GM12878 (cell line): ENCODE measurements around the gene HYI. TPM values are rescaled to one million over a fixed set of nuclear protein-coding genes. Genes with fewer than 3 reads are reported as not detected.

ENCODE experiments used
- ATAC-seq: fragments of 200-7000 bp; cut with Tn5 transposase; 3 replicates; pipeline ENCODE4 v1.9.1; 2020; ENCODE audit warnings: mild to moderate bottlenecking, moderate library complexity
- BruUV-seq: library from RNA; stranded (reverse); fragments of 400-500 nt; replicated peaks from 2 replicates; lab custom pipeline; 2021; lab: Mats Ljungman, UMichigan
- CTCF ChIA-PET: fragments of 300-600 bp; sonication (Branson Sonifier 250); formaldehyde crosslinking; extraction: SDS; loops from one replicate; lab custom pipeline; 2021; ENCODE audit warnings: inconsistent platforms; lab: Yijun Ruan, JAX
- POLR2A ChIA-PET: fragments of 350-600 bp; formaldehyde crosslinking; extraction: SDS; loops from one replicate; lab custom pipeline; 2021; ENCODE audit warnings: inconsistent platforms; lab: Charles Lee
- RAD21 ChIA-PET: fragments of 300-600 bp; sonication (Branson Sonifier 250); formaldehyde crosslinking; loops from one replicate; lab custom pipeline; 2023; ENCODE audit warnings: antibody characterized with exemption; ENCODE audit not compliant: unreplicated experiment; lab: Charles Lee
- SMC1A ChIA-PET: fragments of 300-600 bp; sonication (Branson Sonifier 250); formaldehyde crosslinking; loops from one replicate; lab custom pipeline; 2023; ENCODE audit not compliant: unreplicated experiment, uncharacterized antibody; lab: Charles Lee
- DNase-seq: peaks from one replicate; pipeline ENCODE4 v3.0.0-alpha.2; 2011; ENCODE audit warnings: low read depth, low spot score
- FAIRE-seq: peaks from 3 replicates; lab custom pipeline; 2011; peaks lifted over from hg19 to GRCh38; lab: Jason Lieb, UNC
- H2AFZ ChIP-seq: 2 replicates; pipeline ENCODE4 v1.6.0; 2011; ENCODE audit warnings: low read depth, low read length, control low read depth; ENCODE audit not compliant: control insufficient read depth
- H3K27ac ChIP-seq: 2 replicates; pipeline ENCODE4 v1.5.1; 2011; ENCODE audit warnings: control low read depth; ENCODE audit not compliant: control insufficient read depth, insufficient read depth
- H3K27me3 ChIP-seq, 2 experiments: replicated peaks in 1 of 2; 2 replicates each; pipeline versions ENCODE4 v1.6.0 to v1.6.1; 2011; ENCODE audit warnings: low read length in 1 of 2; ENCODE audit not compliant: control insufficient read depth in 2 of 2, insufficient read depth in 2 of 2
- H3K36me3 ChIP-seq, 2 experiments: 2 replicates each; pipeline ENCODE4 v1.5.1; 2011; ENCODE audit warnings: low read length in 1 of 2; ENCODE audit not compliant: control insufficient read depth in 2 of 2, insufficient read depth in 2 of 2
- H3K4me1 ChIP-seq: 2 replicates; pipeline ENCODE4 v1.6.1; 2011; ENCODE audit warnings: mild to moderate bottlenecking, low read length, moderate library complexity, mixed read lengths; ENCODE audit not compliant: control insufficient read depth, insufficient read depth
- H3K4me2 ChIP-seq: 2 replicates; pipeline ENCODE4 v1.6.0; 2011; ENCODE audit warnings: control low read depth; ENCODE audit not compliant: control insufficient read depth, insufficient read depth
- H3K4me3 ChIP-seq: fragments of 200-600 bp; sonication (generic); 2 replicates; pipeline ENCODE4 v1.5.1; 2016
- H3K79me2 ChIP-seq: 2 replicates; pipeline ENCODE4 v1.6.0; 2011; ENCODE audit warnings: low read length; ENCODE audit not compliant: control insufficient read depth, insufficient read depth
- H3K9ac ChIP-seq: 2 replicates; pipeline ENCODE4 v1.8.0; 2011; ENCODE audit warnings: low read length, control low read depth, mixed read lengths; ENCODE audit not compliant: control insufficient read depth, insufficient read depth
- H3K9me3 ChIP-seq: replicated peaks from 3 replicates; pipeline ENCODE4 v1.5.1; 2011; ENCODE audit warnings: mild to moderate bottlenecking, low read length; ENCODE audit not compliant: control insufficient read depth, insufficient read depth
- H4K20me1 ChIP-seq: 2 replicates; pipeline ENCODE4 v1.6.0; 2011; ENCODE audit not compliant: control insufficient read depth, insufficient read depth
- ATF7 ChIP-seq: fragments of 450-650 bp; IDR thresholded peaks from 2 replicates; pipeline ENCODE4 v1.6.1; 2016; ENCODE audit warnings: low read depth, mild to moderate bottlenecking
- FOXK2 ChIP-seq: fragments of 450-650 bp; IDR thresholded peaks from 2 replicates; pipeline ENCODE4 v1.6.1; 2017; ENCODE audit warnings: mild to moderate bottlenecking, moderate library complexity
- NR2F1 ChIP-seq: fragments of 450-650 bp; conservative IDR thresholded peaks from 2 replicates; pipeline ENCODE4 v1.6.1; 2017; ENCODE audit warnings: mild to moderate bottlenecking
- POLR2A ChIP-seq: IDR thresholded peaks from 2 replicates; pipeline ENCODE4 v1.6.1; 2011; ENCODE audit warnings: low read depth, mild to moderate bottlenecking, low read length
- RBBP5 ChIP-seq: fragments of 200-600 bp; sonication (generic); conservative IDR thresholded peaks from 2 replicates; pipeline ENCODE4 v1.6.1; 2016
- SMARCA5 ChIP-seq: fragments of 450-650 bp; IDR thresholded peaks from 2 replicates; pipeline ENCODE4 v1.6.1; 2017; ENCODE audit warnings: mild to moderate bottlenecking
- SREBF1 ChIP-seq: IDR thresholded peaks from 2 replicates; pipeline ENCODE4 v1.6.1; 2012; ENCODE audit warnings: mild to moderate bottlenecking, low read length
- SUZ12 ChIP-seq: fragments of 200-600 bp; sonication (generic); IDR thresholded peaks from one replicate; pipeline ENCODE4 v1.6.1; 2018; ENCODE audit warnings: antibody characterized with exemption, mild to moderate bottlenecking; ENCODE audit not compliant: unreplicated experiment
- TBL1XR1 ChIP-seq: IDR thresholded peaks from 2 replicates; pipeline ENCODE4 v1.6.1; 2012; ENCODE audit warnings: low read depth, low read length, improper control_type of control experiment
- TCF7 ChIP-seq: IDR thresholded peaks from 2 replicates; pipeline ENCODE4 v1.6.1; 2014; ENCODE audit warnings: antibody characterized with exemption, borderline replicate concordance
- WGBS: methylation state at CpG from one replicate; pipeline ENCODE4 v1.1.6; 2016; ENCODE audit warnings: low lambda C conversion rate; ENCODE audit not compliant: insufficient replicate concordance, insufficient coverage; ENCODE audit errors: missing lambda C conversion rate; 5-methylcytosine and 5-hydroxymethylcytosine counted together
- in situ Hi-C: fragments of 300-500 bp; cut with MboI; formaldehyde crosslinking; loops from 9 replicates; pipeline ENCODE4 v1.14.3; 2018; ENCODE audit warnings: mixed read lengths
- intact Hi-C: fragments of 100-400 bp; cut with micrococcal nuclease; formaldehyde crosslinking; loops from one replicate; pipeline ENCODE4 v1.14.2; 2022; ENCODE audit not compliant: unreplicated experiment
- polyA plus RNA-seq, 11 experiments: library from polyadenylated mRNA; depleted of rRNA in 4 of 11; unstranded in 6 of 11; stranded (reverse) in 5 of 11; fragments of >200 nt; fragmentation: Nextera tagmentation in 4 of 11; fragmentation: Illumina TruSeq in 1 of 11; extraction: Ambion mirVana in 4 of 11; extraction: Trizol in 1 of 11; gene quantifications; 1 replicate in 1 of 11; 2 replicates in 10 of 11; pipeline versions ENCODE4 v1.2.1 to v1.2.3, GENCODE V29; 2011 to 2016; ENCODE audit warnings: inconsistent platforms in 2 of 11, missing spikeins in 2 of 11, low read depth in 1 of 11
- total RNA-seq, 4 experiments: library from RNA; depleted of rRNA in 3 of 4; stranded (reverse); fragments of >200 nt in 3 of 4; fragmentation: Illumina TruSeq in 1 of 4; extraction: Trizol in 1 of 4; gene quantifications; 2 replicates each; pipeline versions ENCODE4 v1.2.1 to v1.2.3, GENCODE V29; 2013 to 2021
- TF ChIP-seq, protein P1 (sequence below): fragments of 450-650 bp; IDR thresholded peaks from 2 replicates; pipeline ENCODE4 v1.6.1; 2017; ENCODE audit warnings: mild to moderate bottlenecking, low read depth, inconsistent platforms; ENCODE audit not compliant: poor library complexity, severe bottlenecking
- TF ChIP-seq, protein P2 (sequence below): IDR thresholded peaks from 2 replicates; pipeline ENCODE4 v1.6.1; 2012; ENCODE audit warnings: mild to moderate bottlenecking, low read depth, low read length

The HYI gene
- total and polyA plus RNA-seq, 10 of the 15 experiments (the other 5 are each of a cell fraction or from before 2014, with no cell fraction given), result 0.27 to 5.5 (median 2.0) TPM

DNA sequence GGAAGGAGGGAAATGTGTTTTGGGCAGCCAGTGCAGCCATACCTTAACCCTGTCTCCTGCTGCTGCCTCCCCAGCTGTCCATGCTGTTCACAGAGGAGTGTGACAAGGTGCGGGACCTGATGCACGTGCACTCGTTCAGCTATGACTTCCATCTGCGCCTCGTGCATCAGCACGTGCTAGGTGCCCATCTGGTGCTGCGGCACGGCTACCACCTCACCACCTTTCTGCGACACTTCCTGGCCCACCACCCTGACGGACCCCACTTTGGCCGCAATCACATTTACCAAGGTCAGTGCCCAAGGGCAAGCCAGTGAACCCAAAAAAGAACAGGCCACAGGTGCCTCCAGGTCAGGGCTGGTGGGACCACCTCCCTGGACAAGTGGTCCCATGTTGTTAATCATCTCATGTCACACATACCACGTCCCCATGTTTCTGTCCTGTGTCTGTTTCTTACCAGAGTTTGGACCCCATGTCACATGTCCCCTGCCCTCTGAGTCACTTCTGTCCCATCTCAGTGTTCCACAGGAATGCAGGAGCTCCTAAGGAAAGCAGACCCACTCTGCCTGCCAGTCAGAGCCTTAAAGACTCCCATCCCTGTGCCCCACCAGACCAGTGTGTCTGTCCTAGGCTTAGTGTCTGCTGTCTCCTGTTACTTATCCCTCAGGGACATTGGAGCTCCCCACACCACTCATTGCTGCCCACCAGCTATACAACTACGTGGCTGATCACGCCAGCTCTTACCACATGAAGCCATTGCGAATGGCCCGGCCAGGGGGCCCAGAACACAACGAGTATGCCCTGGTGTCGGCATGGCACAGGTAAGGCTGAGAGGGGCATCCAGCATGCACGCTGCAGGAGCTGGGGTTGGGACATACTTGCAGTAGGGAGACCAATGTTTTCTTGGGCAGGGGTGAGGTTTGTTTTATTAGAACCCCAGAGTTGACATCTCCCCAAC, 6.6 kb downstream of the HYI start:
- no peak overlapping the region for H2AFZ ChIP-seq
- H3K27me3 ChIP-seq, result no peaks in the 10 kb centered on the region
- H3K27ac ChIP-seq, result no peak overlapping the region
- H3K36me3 ChIP-seq, result peaks cover 7 to 30% of the 10 kb centered on the region in 2 experiments; a peak in 3 of 4 replicates
- TF ChIP-seq FOXK2 (no peak), SREBF1 (no peak), NR2F1 (no peak), TCF7 (no peak), POLR2A (0 out of 2 replicates have a peak, but pooled peaks have one; percentile 13), TBL1XR1 (no peak)
- no peak overlapping the region for H3K9ac ChIP-seq
- ChIA-PET SMC1A (no interaction called here), POLR2A (no interaction called here), CTCF (no interaction called here), RAD21 (no interaction called here)
- DNase-seq (no peak), ATAC-seq (no peak), FAIRE-seq (no peak)
- no TSS peak for BruUV-seq
- intact Hi-C loops (no loop called here), in situ Hi-C loops (no loop called here)
- H3K4me3 ChIP-seq, result no peak overlapping the region
- 97% methylated on average over 19 of the region's 19 CpGs for WGBS
- no peaks in the 10 kb centered on the region for H3K4me1 ChIP-seq
- H4K20me1 ChIP-seq, result no peaks in the 10 kb centered on the region; the same call in 1 of the 2 replicates
- no peak overlapping the region for H3K4me2 ChIP-seq
- no peaks in the 10 kb centered on the region for H3K9me3 ChIP-seq
- no peaks in the 10 kb centered on the region for H3K79me2 ChIP-seq

DNA sequence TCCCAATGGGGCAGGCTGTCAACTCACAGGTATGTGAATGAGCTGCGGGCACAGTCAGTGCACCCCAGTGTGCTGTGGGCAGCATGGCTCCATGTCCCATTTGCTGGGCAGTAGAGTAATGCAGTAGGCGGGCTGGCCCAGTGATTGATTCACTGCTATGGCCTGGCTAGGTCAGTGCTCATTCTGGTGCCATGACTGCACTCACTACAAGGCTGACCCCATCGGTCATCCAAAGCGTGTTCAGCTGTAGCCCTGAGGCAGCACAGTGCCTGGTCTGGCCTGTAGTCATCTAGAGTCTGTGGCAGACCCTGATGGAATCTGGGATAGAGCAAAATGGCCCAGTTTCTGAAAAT, 7.4 kb downstream of the HYI start:
- Histone ChIP-seq H3K27ac (no peak overlapping the region), H3K79me2 (no peaks in the 10 kb centered on the region), H3K36me3 (peaks cover 7 to 30% of the 10 kb centered on the region in 2 experiments; a peak in 3 of 4 replicates), H3K4me2 (no peak overlapping the region), H3K27me3 (no peaks in the 10 kb centered on the region), H4K20me1 (no peaks in the 10 kb centered on the region; the same call in 1 of the 2 replicates), H3K4me3 (no peak overlapping the region), H3K9ac (no peak overlapping the region), H3K4me1 (no peaks in the 10 kb centered on the region), H2AFZ (no peak overlapping the region), H3K9me3 (no peaks in the 10 kb centered on the region)
- no peak for ATAC-seq
- intact Hi-C loops (no loop called here), in situ Hi-C loops (no loop called here)
- no peak for FAIRE-seq
- no peak for DNase-seq
- ChIA-PET POLR2A (no interaction called here), RAD21 (no interaction called here), SMC1A (no interaction called here), CTCF (interaction anchor here (0.5 kb wide), 1 partner anchor 409 kb away, joined by 4 read pairs; no protein-coding TSS in a partner anchor)
- WGBS, result 100% methylated on average over 4 of the region's 4 CpGs
- BruUV-seq, result no TSS peak
- TF ChIP-seq SUZ12 (no peak), RBBP5 (no peak), ATF7 (no peak), SMARCA5 (no peak)
- TF ChIP-seq, protein P1, sequence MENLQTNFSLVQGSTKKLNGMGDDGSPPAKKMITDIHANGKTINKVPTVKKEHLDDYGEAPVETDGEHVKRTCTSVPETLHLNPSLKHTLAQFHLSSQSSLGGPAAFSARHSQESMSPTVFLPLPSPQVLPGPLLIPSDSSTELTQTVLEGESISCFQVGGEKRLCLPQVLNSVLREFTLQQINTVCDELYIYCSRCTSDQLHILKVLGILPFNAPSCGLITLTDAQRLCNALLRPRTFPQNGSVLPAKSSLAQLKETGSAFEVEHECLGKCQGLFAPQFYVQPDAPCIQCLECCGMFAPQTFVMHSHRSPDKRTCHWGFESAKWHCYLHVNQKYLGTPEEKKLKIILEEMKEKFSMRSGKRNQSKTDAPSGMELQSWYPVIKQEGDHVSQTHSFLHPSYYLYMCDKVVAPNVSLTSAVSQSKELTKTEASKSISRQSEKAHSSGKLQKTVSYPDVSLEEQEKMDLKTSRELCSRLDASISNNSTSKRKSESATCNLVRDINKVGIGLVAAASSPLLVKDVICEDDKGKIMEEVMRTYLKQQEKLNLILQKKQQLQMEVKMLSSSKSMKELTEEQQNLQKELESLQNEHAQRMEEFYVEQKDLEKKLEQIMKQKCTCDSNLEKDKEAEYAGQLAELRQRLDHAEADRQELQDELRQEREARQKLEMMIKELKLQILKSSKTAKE, result no peak
- TF ChIP-seq, protein P2, sequence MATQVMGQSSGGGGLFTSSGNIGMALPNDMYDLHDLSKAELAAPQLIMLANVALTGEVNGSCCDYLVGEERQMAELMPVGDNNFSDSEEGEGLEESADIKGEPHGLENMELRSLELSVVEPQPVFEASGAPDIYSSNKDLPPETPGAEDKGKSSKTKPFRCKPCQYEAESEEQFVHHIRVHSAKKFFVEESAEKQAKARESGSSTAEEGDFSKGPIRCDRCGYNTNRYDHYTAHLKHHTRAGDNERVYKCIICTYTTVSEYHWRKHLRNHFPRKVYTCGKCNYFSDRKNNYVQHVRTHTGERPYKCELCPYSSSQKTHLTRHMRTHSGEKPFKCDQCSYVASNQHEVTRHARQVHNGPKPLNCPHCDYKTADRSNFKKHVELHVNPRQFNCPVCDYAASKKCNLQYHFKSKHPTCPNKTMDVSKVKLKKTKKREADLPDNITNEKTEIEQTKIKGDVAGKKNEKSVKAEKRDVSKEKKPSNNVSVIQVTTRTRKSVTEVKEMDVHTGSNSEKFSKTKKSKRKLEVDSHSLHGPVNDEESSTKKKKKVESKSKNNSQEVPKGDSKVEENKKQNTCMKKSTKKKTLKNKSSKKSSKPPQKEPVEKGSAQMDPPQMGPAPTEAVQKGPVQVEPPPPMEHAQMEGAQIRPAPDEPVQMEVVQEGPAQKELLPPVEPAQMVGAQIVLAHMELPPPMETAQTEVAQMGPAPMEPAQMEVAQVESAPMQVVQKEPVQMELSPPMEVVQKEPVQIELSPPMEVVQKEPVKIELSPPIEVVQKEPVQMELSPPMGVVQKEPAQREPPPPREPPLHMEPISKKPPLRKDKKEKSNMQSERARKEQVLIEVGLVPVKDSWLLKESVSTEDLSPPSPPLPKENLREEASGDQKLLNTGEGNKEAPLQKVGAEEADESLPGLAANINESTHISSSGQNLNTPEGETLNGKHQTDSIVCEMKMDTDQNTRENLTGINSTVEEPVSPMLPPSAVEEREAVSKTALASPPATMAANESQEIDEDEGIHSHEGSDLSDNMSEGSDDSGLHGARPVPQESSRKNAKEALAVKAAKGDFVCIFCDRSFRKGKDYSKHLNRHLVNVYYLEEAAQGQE, result no peak
